Measurements from ENCODE around the gene IRAK4. TPM values are rescaled to one million over a fixed set of nuclear protein-coding genes. Genes with fewer than 3 reads are reported as not detected.
A peak's percentile ranks its signal among the peaks of the same experiment; 100 is the strongest.

Gene IRAK4
- 10 to 100 TPM; 42.4 to 55.1 TPM for total RNA-seq

GRCh38 chr12:43758728-43759563 lies at the start of gene IRAK4, which contains the start of gene PUS7L:
Gene IRAK4 (plus strand): TSS chr12:43758951. CDS start chr12:43768112, 9,161 bp downstream.
Gene PUS7L (minus strand): TSS chr12:43758790. CDS start chr12:43755245, 3,545 bp downstream.
- peaks cover 40 to 58% of the 10 kb centered on the region in 2 donors for H3K4me1 Mint-ChIP-seq (ENCODE audit: low read depth in 2 of 2)
- ATAC-seq (peak; percentile 98), DNase-seq (ENCODE audit: low spot score) (peak; percentile 96)
- peak within 1 kb of the TSS; percentile 81 to 92 for H3K27ac Mint-ChIP-seq
- no peaks in the 10 kb centered on the region for H3K27me3 Mint-ChIP-seq
- H3K9me3 Mint-ChIP-seq = no peaks in the 10 kb centered on the region
- H3K36me3 Mint-ChIP-seq = peaks cover 29% of the 10 kb centered on the region
- peak within 1 kb of the TSS; percentile 90 for H3K4me3 Mint-ChIP-seq

- peaks cover 18 to 53% of the 10 kb centered on the region in 2 donors for H3K27me3 Mint-ChIP-seq
- ATAC-seq = no peak
- no peak for DNase-seq (ENCODE audit: low spot score)
- peaks cover 26% of the 10 kb centered on the region for H3K36me3 Mint-ChIP-seq
- peaks cover 9% of the 10 kb centered on the region for H3K9me3 Mint-ChIP-seq
- H3K27ac Mint-ChIP-seq = no peak overlapping the region
- H3K4me3 Mint-ChIP-seq = no peak overlapping the region
- no peaks in the 10 kb centered on the region for H3K4me1 Mint-ChIP-seq (ENCODE audit: low read depth in 2 of 2)
These were observed 47.4 kb upstream of the IRAK4 start for GRCh38 chr12:43711348-43711747.

- H3K27me3 Mint-ChIP-seq = no peaks in the 10 kb centered on the region
- ATAC-seq = no peak
- H3K4me1 Mint-ChIP-seq (ENCODE audit: low read depth in 2 of 2) = no peaks in the 10 kb centered on the region
- DNase-seq (ENCODE audit: low spot score) = no peak
- H3K4me3 Mint-ChIP-seq = no peak overlapping the region
- H3K36me3 Mint-ChIP-seq = no peaks in the 10 kb centered on the region
- H3K27ac Mint-ChIP-seq = no peak overlapping the region
- no peaks in the 10 kb centered on the region for H3K9me3 Mint-ChIP-seq
These were observed 36.1 kb upstream of the IRAK4 start for GRCh38 chr12:43722621-43723020.

- Mint-ChIP-seq H3K36me3 (no peaks in the 10 kb centered on the region), H3K27ac (no peak overlapping the region), H3K4me3 (no peak overlapping the region), H3K27me3 (no peaks in the 10 kb centered on the region), H3K9me3 (no peaks in the 10 kb centered on the region), H3K4me1 (ENCODE audit: low read depth in 2 of 2) (no peaks in the 10 kb centered on the region)
- DNase-seq (ENCODE audit: low spot score) = no peak
- ATAC-seq = no peak
These were observed 35.6 kb upstream of the IRAK4 start for GRCh38 chr12:43723134-43723533.

- DNase-seq (ENCODE audit: low spot score) (no peak), ATAC-seq (no peak)
- Mint-ChIP-seq H3K4me3 (no peak overlapping the region), H3K27ac (no peak overlapping the region), H3K4me1 (ENCODE audit: low read depth in 2 of 2) (no peaks in the 10 kb centered on the region), H3K27me3 (no peaks in the 10 kb centered on the region), H3K9me3 (no peaks in the 10 kb centered on the region), H3K36me3 (no peaks in the 10 kb centered on the region)
These were observed 30.6 kb upstream of the IRAK4 start for GRCh38 chr12:43728117-43728516.

GRCh38 chr12:43728698-43729097 lies 30.1 kb upstream of the IRAK4 start:
- H3K27me3 Mint-ChIP-seq = no peaks in the 10 kb centered on the region
- H3K4me1 Mint-ChIP-seq (ENCODE audit: low read depth in 2 of 2) = no peaks in the 10 kb centered on the region
- no peaks in the 10 kb centered on the region for H3K9me3 Mint-ChIP-seq
- no peak for DNase-seq (ENCODE audit: low spot score)
- no peak for ATAC-seq
- no peaks in the 10 kb centered on the region for H3K36me3 Mint-ChIP-seq
- H3K27ac Mint-ChIP-seq = no peak overlapping the region
- no peak overlapping the region for H3K4me3 Mint-ChIP-seq

GRCh38 chr12:43730283-43730682 lies 28.5 kb upstream of the IRAK4 start:
- Mint-ChIP-seq H3K4me1 (ENCODE audit: low read depth in 2 of 2) (no peaks in the 10 kb centered on the region), H3K36me3 (no peaks in the 10 kb centered on the region), H3K4me3 (no peak overlapping the region), H3K27ac (no peak overlapping the region), H3K9me3 (no peaks in the 10 kb centered on the region), H3K27me3 (no peaks in the 10 kb centered on the region)
- no peak for DNase-seq (ENCODE audit: low spot score)
- no peak for ATAC-seq

- no peak for ATAC-seq
- H3K9me3 Mint-ChIP-seq = no peaks in the 10 kb centered on the region
- no peaks in the 10 kb centered on the region for H3K4me1 Mint-ChIP-seq (ENCODE audit: low read depth in 2 of 2)
- no peak overlapping the region for H3K27ac Mint-ChIP-seq
- H3K36me3 Mint-ChIP-seq = peaks cover 7% of the 10 kb centered on the region
- no peak overlapping the region for H3K4me3 Mint-ChIP-seq
- DNase-seq (ENCODE audit: low spot score) = no peak
- no peaks in the 10 kb centered on the region for H3K27me3 Mint-ChIP-seq
These were observed 25.1 kb upstream of the IRAK4 start for GRCh38 chr12:43733687-43734086.

GRCh38 chr12:43736927-43737440 lies 21.8 kb upstream of the IRAK4 start:
- peaks cover 14% of the 10 kb centered on the region for H3K36me3 Mint-ChIP-seq
- ATAC-seq (no peak), DNase-seq (ENCODE audit: low spot score) (no peak)
- H3K4me1 Mint-ChIP-seq (ENCODE audit: low read depth in 2 of 2) = no peaks in the 10 kb centered on the region
- H3K9me3 Mint-ChIP-seq = no peaks in the 10 kb centered on the region
- no peaks in the 10 kb centered on the region for H3K27me3 Mint-ChIP-seq
- H3K27ac Mint-ChIP-seq = no peak overlapping the region
- H3K4me3 Mint-ChIP-seq = no peak overlapping the region

- no peaks in the 10 kb centered on the region for H3K9me3 Mint-ChIP-seq
- ATAC-seq (no peak), DNase-seq (ENCODE audit: low spot score) (no peak)
- H3K27ac Mint-ChIP-seq = no peak overlapping the region
- H3K27me3 Mint-ChIP-seq = no peaks in the 10 kb centered on the region
- H3K4me3 Mint-ChIP-seq = no peak overlapping the region
- peaks cover 16% of the 10 kb centered on the region for H3K36me3 Mint-ChIP-seq
- no peaks in the 10 kb centered on the region for H3K4me1 Mint-ChIP-seq (ENCODE audit: low read depth in 2 of 2)
These were observed 21.1 kb upstream of the IRAK4 start for GRCh38 chr12:43737646-43738045.

GRCh38 chr12:43740511-43741100 lies 18.1 kb upstream of the IRAK4 start:
- peaks cover 27% of the 10 kb centered on the region for H3K36me3 Mint-ChIP-seq
- H3K9me3 Mint-ChIP-seq = no peaks in the 10 kb centered on the region
- no peak for DNase-seq (ENCODE audit: low spot score)
- H3K4me1 Mint-ChIP-seq (ENCODE audit: low read depth in 2 of 2) = no peaks in the 10 kb centered on the region
- no peak overlapping the region for H3K27ac Mint-ChIP-seq
- H3K27me3 Mint-ChIP-seq = no peaks in the 10 kb centered on the region
- ATAC-seq = no peak
- H3K4me3 Mint-ChIP-seq = no peak overlapping the region

GRCh38 chr12:43742106-43742505 lies 16.6 kb upstream of the IRAK4 start:
- H3K27ac Mint-ChIP-seq = no peak overlapping the region

GRCh38 chr12:43744826-43745225 lies 13.9 kb upstream of the IRAK4 start:
- peaks cover 22% of the 10 kb centered on the region for H3K36me3 Mint-ChIP-seq
- H3K27me3 Mint-ChIP-seq = no peaks in the 10 kb centered on the region
- DNase-seq (ENCODE audit: low spot score) = no peak
- H3K4me1 Mint-ChIP-seq (ENCODE audit: low read depth in 2 of 2) = no peaks in the 10 kb centered on the region
- ATAC-seq = no peak
- no peak overlapping the region for H3K27ac Mint-ChIP-seq
- H3K4me3 Mint-ChIP-seq = no peak overlapping the region
- no peaks in the 10 kb centered on the region for H3K9me3 Mint-ChIP-seq

More at GRCh38 chr12:43742106-43742505, 16.6 kb upstream of the IRAK4 start:
- ATAC-seq = no peak
- H3K36me3 Mint-ChIP-seq = peaks cover 27% of the 10 kb centered on the region
- no peak overlapping the region for H3K4me3 Mint-ChIP-seq
- no peak for DNase-seq (ENCODE audit: low spot score)
- no peaks in the 10 kb centered on the region for H3K9me3 Mint-ChIP-seq
- H3K27me3 Mint-ChIP-seq = no peaks in the 10 kb centered on the region
- H3K4me1 Mint-ChIP-seq (ENCODE audit: low read depth in 2 of 2) = no peaks in the 10 kb centered on the region

GRCh38 chr12:43749016-43749415 lies 9.7 kb upstream of the IRAK4 start:
- H3K36me3 Mint-ChIP-seq = peaks cover 29% of the 10 kb centered on the region
- no peak overlapping the region for H3K4me3 Mint-ChIP-seq
- peaks cover 10 to 11% of the 10 kb centered on the region in 2 donors for H3K4me1 Mint-ChIP-seq (ENCODE audit: low read depth in 2 of 2)
- no peak overlapping the region for H3K27ac Mint-ChIP-seq
- H3K9me3 Mint-ChIP-seq = no peaks in the 10 kb centered on the region
- ATAC-seq (no peak), DNase-seq (ENCODE audit: low spot score) (no peak)
- no peaks in the 10 kb centered on the region for H3K27me3 Mint-ChIP-seq

Data from natural killer cell treated with Interleukin-12 subunit alpha and Interleukin-12 subunit beta and Interleukin-15 and Interleukin-18, amount 100 ng/mL, for 72 hours (primary cell).